ENCODE results near the gene LEFTY1. TPM values are rescaled to one million over a fixed set of nuclear protein-coding genes. Genes with fewer than 3 reads are reported as not detected.
A peak's percentile ranks its signal among the peaks of the same experiment; 100 is the strongest.
"Not testable (repeated sequence)": the region's sequence is repeated elsewhere in the genome, so short reads cannot be mapped to it uniquely, and the experiment has no call there.

The LEFTY1 gene
- polyA plus RNA-seq, 4 donors = 2.5 to 9.3 (median 6.0) TPM

- DNase-seq (ENCODE audit: low read depth in 4 of 4, low spot score in 2 of 4) = no peak
These were observed 797 bp upstream of the LEFTY1 start for GRCh38 chr1:225889743-225890142.

DNA sequence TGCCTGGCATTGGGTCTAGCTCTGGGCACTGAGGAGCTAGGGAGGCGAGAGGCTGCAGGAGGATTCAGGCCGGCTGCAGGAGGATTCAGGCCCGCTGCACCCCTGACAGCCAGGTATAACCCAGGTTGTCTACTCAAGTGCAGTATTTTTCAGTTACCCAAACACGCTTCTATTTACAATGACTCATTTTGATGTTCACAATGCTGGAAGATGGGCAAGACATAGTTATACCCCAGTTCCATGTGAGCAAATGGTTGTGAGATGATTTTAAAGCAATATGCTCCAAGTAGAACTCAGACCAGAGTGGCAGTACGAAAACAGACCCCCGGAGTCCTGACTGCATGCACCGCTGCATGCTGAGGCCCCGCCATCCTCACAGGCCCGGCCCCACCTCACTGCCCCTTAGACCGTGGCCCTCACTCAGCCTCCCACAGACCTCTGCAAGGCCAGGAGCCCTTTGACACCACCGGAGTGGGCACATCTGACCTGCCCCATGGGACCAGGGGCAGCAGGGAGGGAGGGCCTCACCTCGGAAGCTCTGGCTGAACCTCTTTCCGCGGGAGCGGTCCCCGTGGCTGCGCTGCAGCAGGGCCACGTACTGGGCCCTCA lies 553 bp downstream of the LEFTY1 start:
- DNase-seq (ENCODE audit: low read depth in 4 of 4, low spot score in 2 of 4) = no peak

- not testable (repeated sequence) for DNase-seq (ENCODE audit: low read depth in 4 of 4, low spot score in 2 of 4)
These were observed 1.2 kb downstream of the LEFTY1 start for GRCh38 chr1:225887554-225888288.

DNA sequence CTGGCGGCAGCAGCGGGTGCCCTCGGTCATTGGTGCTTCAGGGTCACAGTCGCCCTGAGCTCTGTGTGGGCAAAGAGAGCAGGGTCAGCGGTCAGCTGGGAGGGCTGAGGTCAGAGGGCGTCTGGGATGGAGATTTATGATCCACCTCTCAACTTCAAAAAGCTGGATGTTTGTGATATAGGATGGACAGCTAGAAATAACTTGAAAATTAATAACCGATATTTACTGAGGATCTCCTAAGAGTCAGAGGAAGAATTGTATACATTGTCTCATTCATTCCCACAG lies 2.0 kb downstream of the LEFTY1 start:
- DNase-seq (ENCODE audit: low read depth in 4 of 4, low spot score in 2 of 4) = no peak

- no peak for DNase-seq (ENCODE audit: low read depth in 4 of 4, low spot score in 2 of 4)
These were observed 2.6 kb downstream of the LEFTY1 start for GRCh38 chr1:225886159-225887029.

DNA sequence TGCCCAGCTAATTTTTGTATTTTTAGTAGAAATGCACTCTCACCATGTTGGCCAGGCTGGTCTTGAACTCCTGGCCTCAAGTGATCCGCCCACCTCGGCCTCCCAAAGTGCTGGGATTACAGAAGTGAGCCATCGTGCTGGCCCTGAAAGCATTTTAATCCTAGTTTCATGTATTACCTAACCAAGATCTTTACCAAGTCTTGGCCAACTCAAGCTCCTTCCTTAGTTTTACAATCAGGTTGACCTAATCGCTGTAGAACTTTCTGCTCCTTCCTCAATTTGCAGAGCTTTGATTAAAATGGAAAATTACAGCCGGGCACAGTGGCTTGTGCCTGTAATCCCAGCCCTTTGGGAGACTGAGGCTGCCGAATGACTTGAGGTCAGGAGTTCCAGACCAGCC lies 3.6 kb downstream of the LEFTY1 start:
- DNase-seq (ENCODE audit: low read depth in 4 of 4, low spot score in 2 of 4) = no peak

- no peak for DNase-seq (ENCODE audit: low read depth in 4 of 4, low spot score in 2 of 4)
These were observed 5.2 kb downstream of the LEFTY1 start for GRCh38 chr1:225883616-225884265.

DNA sequence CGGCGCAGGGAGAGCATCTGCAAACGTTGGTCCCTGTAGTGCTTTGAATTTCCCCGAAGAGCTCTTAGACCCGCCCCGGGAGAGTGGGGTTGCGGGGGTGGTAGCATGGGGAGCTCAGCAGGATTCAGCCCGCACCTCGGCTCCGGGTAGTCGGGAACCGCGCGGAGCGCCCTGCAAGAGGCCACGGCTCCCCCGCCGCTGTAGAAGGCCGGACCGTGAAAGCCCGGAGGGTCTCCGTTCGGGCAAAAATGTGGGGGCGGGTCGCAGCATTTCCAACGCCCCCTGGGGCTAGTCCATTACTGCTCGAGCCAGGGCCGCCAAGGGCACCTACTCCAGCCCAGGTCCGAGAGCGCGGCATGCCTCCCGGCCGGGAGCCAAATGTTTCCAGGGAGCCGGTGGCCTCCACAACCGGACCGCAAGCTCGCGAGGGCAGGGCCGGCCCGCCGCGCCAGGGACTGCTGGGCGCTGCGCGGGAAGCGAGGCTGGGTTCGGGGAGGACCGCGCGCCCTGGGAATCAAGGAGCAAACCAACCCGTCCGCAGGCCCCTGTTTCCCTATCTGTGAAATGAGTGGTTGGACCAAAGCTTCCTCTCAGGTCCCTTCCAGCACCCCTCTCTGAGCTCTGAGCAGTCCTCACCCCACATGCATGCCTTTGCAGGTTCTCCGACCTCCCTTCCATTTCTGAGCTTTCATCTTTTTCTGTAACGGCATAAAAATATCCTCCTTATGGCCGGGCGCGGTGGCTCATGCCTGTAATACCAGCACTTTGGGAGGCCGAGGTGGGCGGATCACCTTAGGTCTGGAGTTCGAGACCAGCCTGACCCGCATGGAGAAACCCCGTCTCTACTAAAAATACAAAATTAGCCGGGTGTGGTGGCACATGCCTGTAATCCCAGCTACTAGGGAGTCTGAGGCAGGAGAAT lies 6.0 kb downstream of the LEFTY1 start:
- no peak for DNase-seq (ENCODE audit: low read depth in 4 of 4, low spot score in 2 of 4)

GRCh38 chr1:225881959-225882693 lies 6.8 kb downstream of the LEFTY1 start, which contains the start of gene TMEM63A:
TSS of gene TMEM63A (minus strand) at chr1:225882380. CDS start at chr1:225877580, 4,800 bp downstream.
- peak in 3 of 4 donors; percentile 72 to 84 (median 82) for DNase-seq (ENCODE audit: low read depth in 4 of 4, low spot score in 2 of 4)

DNA sequence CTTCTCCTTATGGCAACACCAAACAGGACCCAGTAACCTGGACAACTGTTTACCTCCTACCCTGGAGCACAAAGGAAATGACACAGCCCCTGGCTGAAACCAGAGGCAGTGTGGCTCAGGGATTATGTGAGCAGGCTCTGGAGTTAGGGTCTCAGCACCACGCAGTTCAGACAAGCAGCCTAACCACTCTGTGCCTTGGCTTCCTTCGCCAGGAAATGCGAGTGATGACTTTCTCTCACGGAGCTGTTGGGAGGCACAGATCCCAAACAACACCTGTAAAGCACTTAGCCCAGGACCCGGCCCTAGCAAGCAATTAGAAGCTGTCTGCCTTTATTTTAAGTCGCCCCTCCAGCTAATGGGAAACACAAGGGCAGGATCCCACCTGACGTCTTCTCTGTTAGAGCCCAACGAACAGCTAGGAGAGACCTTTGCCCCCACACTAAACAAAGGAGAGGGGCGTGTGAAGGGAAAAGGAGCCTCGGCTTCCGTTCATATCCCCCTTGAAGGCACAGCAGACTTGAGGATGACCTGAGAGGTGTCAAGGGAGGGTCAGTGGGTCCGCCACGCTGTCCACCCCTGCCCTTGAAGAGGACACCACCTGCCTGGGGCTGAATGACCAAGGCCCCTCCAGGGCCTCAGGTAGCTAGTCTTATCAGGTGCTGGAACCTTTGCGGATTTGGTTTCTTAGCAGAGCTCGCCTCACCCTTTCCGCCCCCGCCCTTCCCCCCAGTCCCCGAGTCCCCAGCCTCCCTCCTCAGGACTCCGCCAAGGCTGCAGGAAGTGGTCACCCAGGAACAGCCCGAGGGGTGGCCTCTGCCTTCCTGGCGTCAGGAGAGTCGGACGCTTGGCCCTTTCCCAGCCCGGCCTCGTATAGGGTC lies 7.6 kb downstream of the LEFTY1 start:
- DNase-seq (ENCODE audit: low read depth in 4 of 4, low spot score in 2 of 4) = no peak

GRCh38 chr1:225880636-225881035 lies 8.3 kb downstream of the LEFTY1 start:
- DNase-seq (ENCODE audit: low read depth in 4 of 4, low spot score in 2 of 4) = no peak

GRCh38 chr1:225880222-225880588 lies 8.7 kb downstream of the LEFTY1 start:
- no peak for DNase-seq (ENCODE audit: low read depth in 4 of 4, low spot score in 2 of 4)

- DNase-seq (ENCODE audit: low read depth in 4 of 4, low spot score in 2 of 4) = no peak
These were observed 9.3 kb downstream of the LEFTY1 start for GRCh38 chr1:225879521-225880221.

GRCh38 chr1:225878282-225878681 lies 10.7 kb downstream of the LEFTY1 start:
- no peak for DNase-seq (ENCODE audit: low read depth in 4 of 4, low spot score in 2 of 4)

- DNase-seq (ENCODE audit: low read depth in 4 of 4, low spot score in 2 of 4) = no peak
These were observed 11.4 kb downstream of the LEFTY1 start for GRCh38 chr1:225877580-225877979.

- DNase-seq (ENCODE audit: low read depth in 4 of 4, low spot score in 2 of 4) = no peak
These were observed 11.9 kb downstream of the LEFTY1 start for GRCh38 chr1:225876900-225877510.
